GM19035 (cell line): Measurements from ENCODE around the gene AZU1.
"Not testable (repeated sequence)": the region's sequence is repeated elsewhere in the genome, so short reads cannot be mapped to it uniquely, and the experiment has no call there.

ENCODE experiments used
- ATAC-seq: cut with Tn5 transposase; IDR thresholded peaks from one replicate; pipeline ENCODE4 v1.9.1; 2021; ENCODE audit not compliant: unreplicated experiment

The AZU1 gene

DNA sequence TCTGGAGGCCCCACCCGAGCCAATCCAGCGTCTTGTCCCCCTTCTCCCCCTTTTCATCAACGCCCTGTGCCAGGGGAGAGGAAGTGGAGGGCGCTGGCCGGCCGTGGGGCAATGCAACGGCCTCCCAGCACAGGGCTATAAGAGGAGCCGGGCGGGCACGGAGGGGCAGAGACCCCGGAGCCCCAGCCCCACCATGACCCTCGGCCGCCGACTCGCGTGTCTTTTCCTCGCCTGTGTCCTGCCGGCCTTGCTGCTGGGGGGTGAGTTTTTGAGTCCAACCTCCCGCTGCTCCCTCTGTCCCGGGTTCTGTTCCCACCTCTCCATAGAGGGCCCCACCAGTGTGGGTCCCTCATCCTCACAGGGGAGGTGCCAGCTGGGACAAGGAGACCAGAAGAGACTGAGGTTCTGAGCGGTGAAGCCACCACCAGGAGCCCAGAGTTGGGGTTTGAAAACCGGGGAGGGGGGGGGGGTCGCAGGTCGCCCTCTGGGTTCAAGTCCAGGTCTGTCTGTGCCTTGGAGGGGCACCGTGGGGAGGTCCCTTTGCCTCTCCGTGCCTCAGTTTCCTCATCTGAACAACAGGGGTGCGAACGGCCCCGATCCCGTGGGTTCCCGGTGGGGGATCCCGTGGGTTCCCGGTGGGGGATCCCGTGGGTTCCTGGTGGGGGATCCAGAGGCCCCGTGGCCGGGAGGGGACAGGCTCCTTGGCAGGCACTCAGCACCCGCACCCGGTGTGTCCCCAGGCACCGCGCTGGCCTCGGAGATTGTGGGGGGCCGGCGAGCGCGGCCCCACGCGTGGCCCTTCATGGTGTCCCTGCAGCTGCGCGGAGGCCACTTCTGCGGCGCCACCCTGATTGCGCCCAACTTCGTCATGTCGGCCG lies 24.7 kb downstream of the AZU1 start, which contains the start of gene ELANE:
TSS of gene ELANE (plus strand) at position 168 of the 878 bp plus-strand sequence. CDS start at position 194, 26 bp downstream.
- no peak for ATAC-seq

DNA sequence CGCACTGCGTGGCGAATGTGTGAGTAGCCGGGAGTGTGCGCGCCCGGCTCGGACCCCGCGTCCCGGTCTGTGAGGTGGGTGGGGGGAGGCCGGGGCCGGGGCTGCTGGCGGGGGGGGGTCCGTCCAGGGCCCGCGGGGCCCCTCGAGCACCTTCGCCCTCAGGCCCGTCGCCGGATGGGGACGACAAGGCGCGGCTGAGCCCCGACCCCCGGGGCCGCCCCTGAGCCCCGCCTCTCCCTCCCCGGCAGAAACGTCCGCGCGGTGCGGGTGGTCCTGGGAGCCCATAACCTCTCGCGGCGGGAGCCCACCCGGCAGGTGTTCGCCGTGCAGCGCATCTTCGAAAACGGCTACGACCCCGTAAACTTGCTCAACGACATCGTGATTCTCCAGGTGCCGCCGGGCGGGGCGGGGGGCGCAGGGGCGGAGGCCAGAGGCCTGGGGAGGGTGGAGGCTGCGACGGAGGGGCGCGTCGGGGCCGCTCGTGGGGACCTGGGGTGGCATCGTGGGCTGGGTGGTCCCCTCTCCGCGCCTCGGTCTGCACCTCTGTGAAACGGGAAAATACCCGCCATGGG lies 25.5 kb downstream of the AZU1 start:
- no peak for ATAC-seq

DNA sequence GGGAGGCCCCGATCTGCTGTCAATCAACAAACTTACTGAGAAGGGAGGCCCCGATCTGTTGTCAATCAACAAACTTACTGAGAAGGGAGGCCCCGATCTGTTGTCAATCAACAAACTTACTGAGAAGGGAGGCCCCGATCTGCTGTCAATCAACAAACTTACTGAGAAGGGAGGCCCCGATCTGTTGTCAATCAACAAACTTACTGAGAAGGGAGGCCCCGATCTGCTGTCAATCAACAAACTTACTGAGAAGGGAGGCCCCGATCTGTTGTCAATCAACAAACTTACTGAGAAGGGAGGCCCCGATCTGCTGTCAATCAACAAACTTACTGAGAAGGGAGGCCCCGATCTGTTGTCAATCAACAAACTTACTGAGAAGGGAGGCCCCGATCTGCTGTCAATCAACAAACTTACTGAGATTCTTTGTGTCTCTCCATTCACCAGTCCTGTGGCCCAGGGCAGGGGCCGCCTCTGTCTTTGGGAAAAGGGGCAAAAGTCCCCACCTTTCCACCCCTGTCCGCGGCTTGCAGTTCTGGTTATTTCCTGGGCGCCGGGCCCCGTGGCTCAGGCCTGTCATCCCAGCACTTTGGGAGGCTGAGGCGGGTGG lies 26.1 kb downstream of the AZU1 start:
- ATAC-seq: not testable (repeated sequence)

DNA sequence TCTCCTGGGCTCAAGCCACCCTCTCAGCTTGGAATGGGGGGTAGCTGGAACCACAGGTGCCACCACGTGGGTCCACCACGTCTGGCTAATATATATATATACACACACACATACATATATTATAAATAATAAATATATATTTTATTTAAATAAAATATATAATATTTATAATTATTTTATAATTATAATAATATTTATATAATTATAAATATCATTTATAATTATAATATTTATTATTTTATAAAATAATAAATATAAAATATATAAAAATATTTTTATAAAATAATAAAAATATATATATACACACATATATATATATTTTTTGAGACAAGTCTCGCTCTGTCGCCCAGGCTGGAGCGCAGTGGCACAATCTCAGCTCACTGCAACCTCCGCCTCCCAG lies 26.9 kb downstream of the AZU1 start:
- ATAC-seq: no peak

DNA sequence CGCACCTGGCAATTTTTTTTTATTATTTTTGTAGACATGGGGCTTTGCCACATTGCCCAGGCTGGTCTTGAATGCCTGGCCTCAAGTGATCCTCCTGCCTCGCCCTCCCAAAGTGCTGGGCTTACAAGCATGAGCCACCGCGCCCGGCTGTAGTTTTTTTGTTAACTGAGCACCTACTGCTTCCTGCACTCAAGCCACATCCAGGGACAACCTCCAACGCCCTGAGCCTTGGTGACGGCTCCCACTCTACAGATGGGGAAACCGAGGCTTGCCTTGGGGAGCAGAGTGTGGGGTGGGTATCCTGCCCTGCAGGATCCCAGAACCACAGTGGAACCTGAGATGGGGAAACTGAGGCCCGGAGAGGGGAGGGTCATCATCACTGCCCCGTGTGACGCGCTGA lies 27.5 kb downstream of the AZU1 start:
- ATAC-seq: no peak

DNA sequence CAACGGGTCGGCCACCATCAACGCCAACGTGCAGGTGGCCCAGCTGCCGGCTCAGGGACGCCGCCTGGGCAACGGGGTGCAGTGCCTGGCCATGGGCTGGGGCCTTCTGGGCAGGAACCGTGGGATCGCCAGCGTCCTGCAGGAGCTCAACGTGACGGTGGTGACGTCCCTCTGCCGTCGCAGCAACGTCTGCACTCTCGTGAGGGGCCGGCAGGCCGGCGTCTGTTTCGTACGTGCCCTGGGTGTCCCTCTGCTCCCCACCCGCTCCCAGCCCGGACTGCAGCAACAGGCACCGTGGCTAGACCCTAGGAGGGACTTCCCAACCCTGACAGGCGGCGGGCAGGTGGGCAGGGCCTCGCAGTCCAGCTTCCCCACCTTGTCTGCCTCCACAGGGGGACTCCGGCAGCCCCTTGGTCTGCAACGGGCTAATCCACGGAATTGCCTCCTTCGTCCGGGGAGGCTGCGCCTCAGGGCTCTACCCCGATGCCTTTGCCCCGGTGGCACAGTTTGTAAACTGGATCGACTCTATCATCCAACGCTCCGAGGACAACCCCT lies 28.0 kb downstream of the AZU1 start:
- ATAC-seq: no peak

DNA sequence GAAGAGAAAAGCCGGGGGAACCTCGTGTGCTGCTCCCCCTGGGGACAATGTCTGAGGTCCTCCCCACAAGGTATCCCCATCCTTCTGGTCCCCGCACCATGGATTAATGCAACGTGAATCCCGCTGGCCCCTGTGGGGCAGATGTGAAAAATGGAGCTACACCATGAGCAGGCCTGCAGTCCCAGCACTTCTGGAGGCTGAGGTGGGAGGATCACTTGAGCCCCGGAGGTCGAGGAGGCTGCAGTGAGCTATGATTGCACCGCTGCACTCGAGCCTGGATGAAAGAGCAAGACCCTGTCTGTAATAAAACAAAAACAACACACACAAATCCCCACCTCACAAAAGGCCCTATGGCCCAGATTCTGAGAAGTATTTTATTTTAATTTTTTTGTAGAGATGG lies 30.6 kb downstream of the AZU1 start:
- ATAC-seq: no peak

DNA sequence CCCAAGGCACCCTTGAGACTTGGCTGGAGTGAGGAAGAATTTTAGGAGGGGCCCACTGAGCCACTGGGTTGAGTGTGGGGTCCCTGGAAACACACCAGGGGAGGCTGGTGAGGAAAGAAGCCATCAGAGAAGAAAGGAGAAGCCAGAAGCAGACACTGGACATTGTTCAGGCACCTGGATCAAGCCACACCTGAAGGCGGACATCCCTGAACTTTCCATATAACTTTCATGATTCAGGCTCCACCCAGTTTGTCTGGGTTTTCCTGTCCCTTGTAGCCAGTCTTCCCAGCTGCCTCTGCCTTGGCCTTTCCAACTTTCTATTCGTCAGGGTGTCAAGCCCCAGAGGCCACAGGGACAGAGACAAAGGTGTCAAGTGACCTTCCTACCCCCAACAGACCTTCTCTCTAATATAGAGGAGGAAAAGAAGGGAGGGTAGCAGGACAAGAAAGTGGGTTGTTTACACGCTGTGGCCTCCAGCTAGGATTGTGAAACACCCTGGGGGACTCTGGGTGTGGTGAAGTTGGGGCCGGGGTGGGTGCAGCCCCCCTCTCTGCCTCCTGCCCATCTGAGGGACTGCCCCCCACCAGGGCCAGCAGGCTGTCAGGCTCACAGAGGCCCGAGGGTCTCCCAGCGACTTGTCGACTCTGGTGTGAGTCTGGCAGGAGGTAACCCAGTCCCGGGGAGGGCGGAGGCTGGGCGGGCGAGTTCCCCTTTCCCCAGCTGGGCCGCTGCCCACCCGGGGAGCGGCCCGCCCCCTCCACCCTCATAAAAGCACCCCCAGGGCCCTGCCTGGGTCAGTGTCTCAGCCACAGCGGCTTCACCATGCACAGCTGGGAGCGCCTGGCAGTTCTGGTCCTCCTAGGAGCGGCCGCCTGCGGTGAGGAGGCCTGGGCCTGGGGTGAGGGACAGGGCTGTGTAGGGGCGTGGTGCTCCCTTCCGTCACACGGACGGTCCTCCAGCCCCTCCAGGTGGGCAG lies 31.5 kb downstream of the AZU1 start, which contains the start of gene CFD:
TSS of gene CFD (plus strand) at position 797 of the 976 bp plus-strand sequence. CDS start at position 823, 26 bp downstream.
- ATAC-seq: no peak

DNA sequence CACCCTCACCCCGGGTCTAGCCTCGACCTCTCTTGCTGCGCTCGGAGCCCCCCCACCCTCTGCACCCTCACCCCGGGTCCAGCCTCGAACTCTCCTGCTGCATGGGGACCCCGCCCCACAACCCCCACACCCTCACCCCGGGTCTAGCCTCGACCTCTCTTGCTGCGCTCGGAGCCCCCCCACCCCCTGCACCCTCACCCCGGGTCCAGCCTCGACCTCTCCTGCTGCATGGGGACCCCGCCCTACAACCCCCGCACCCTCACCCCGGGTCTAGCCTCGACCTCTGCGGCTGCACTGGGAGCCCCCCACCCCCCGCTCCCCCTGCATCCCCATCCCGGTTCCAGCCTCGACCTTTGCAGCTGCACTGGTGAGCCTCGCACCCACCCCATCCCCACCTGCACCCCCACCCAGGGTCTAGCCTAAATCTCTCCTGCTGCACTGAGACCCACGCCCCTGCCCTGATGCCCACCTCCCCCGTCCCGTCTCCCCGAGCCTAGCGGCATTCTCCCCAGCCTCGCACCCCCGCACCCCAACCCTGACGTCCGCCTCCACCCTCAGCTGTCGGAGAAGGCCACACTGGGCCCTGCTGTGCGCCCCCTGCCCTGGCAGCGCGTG lies 33.6 kb downstream of the AZU1 start:
- ATAC-seq: no peak

DNA sequence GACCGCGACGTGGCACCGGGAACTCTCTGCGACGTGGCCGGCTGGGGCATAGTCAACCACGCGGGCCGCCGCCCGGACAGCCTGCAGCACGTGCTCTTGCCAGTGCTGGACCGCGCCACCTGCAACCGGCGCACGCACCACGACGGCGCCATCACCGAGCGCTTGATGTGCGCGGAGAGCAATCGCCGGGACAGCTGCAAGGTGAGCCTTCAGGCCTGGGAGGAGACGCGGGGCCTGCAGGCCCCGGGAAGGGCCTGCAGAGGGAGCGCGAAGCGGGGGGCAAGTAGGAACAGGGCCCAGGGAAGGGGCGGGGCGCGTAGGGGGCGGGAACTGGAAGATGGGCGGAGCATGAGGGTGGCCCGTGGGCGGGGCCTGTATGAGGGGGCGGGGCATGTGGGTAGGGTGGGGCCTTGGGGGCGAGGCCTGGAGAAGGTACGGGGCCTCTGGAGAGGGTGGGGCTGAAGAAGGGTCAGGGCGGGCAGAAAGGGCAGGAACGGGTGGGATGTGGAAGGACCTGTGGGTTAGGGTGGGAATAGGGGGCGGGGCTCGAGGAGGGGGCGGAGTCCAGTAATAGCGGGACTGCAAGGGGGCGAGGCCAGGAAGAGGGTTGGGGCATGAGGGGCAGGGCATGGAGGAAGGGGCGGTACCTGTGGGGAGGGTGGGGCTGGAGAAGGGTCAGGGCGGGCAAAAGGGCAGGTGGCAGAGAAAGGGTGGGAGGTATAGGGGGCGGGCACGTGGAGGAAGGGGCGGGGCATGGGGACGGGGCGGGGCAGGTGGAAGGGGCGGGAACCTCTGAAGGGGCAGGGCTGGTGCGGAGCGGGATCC lies 34.3 kb downstream of the AZU1 start:
- ATAC-seq: no peak

DNA sequence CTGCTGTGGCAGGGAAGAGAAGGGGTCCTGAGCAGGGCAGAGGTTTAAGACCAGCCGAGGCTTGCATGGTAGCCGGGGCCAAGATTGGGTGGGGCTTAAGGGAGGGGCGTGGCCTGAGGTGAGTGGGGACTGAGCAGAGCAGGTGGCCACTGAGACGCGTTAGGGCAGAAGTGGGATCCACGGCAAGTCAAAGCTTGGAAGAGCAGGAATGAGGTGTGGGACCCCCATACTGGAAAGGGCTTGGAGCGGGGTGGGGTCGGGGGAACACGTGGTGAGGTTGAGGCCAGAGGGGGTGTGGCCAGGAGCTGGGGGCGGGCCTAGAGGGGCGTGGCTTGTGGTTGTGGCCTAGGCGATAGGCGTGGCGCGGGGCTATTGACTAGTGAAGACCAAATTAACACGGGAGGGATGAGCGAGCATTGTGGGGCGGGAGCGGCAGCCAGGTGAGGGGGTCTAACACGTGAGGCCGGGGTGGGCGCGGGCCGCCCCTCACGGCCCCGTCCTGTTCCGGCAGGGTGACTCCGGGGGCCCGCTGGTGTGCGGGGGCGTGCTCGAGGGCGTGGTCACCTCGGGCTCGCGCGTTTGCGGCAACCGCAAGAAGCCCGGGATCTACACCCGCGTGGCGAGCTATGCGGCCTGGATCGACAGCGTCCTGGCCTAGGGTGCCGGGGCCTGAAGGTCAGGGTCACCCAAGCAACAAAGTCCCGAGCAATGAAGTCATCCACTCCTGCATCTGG lies 35.1 kb downstream of the AZU1 start:
- ATAC-seq: no peak

DNA sequence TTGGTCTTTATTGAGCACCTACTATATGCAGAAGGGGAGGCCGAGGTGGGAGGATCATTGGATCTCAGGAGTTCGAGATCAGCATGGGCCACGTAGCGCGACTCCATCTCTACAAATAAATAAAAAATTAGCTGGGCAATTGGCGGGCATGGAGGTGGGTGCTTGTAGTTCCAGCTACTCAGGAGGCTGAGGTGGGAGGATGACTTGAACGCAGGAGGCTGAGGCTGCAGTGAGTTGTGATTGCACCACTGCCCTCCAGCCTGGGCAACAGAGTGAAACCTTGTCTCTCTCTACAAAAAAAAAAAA lies 35.6 kb downstream of the AZU1 start:
- ATAC-seq: no peak

DNA sequence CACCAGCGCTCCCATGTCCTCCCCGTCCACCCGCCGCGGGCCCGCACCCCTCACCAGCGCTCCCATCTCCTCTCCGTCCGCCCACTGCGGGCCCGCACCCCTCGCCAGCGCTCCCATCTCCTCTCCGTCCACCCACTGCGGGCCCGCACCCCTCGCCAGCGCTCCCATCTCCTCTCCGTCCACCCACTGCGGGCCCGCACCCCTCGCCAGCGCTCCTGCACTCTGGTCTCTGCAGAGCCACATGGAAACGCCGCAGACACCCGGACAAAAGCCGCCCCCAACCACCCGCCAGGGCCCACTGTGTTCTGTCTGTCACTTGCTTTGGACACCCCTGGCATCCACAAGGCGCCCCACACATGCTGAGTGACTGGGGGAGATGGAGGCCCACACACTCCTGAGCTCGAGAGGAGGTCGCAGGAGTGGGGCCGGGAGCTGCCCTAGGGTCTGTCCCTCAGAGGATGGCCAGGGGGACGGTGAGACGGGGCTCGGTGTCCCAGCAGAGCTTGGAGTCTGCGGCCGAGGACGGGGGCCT lies 39.2 kb downstream of the AZU1 start:
- no peak for ATAC-seq

DNA sequence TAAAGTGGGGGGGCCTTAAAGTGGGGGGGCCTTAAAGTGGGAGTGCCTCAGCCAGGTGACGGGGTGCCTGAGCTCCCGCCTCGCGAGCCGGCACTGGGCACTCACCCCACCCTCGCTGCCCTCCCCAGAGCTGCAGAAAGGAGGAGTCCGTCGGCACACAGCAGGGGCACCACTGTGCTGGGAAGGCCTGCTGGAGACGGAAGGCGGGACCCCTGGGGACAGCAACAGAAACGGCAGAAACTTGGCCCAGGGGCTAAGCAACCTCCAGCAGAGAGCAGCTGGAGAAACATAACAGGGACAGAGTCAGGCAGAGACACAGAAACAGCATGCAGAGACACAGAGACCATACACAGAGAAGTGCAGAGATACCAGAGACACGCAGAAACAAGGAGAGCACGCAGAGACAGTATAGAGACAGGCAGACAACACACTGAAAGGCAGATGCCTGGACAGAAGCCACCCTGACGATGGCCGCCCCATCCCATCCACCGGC lies 39.7 kb downstream of the AZU1 start:
- ATAC-seq: no peak

DNA sequence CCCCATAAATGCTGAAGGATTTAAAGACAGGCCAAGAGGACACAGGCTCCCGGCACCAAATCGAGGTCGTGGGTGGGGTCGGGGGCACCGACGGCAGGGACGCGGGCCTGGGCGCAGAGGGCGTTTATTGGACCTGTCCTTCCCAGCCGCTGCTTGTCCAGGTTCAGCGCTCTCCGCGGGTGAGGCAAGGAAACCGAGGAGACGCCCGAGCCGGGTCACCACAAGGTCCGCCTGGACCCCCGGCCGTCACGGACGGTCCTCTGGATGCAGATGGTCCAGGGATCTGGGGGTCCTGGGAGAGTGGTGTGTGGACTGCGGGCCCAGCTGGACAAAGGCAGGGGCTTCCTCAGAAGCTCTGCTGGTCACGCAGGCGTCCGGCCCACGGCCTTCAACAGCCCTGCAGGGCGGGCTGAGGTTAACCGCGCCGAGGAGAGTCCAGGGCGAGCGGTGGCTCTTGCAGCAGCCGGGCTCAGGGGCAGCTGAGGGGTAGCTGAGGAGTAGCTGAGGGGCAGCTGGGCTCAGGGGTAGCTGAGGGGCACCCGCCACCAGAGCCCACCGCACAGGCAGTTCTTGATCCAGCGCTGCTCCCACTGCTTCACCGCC lies 40.3 kb downstream of the AZU1 start:
- no peak for ATAC-seq

DNA sequence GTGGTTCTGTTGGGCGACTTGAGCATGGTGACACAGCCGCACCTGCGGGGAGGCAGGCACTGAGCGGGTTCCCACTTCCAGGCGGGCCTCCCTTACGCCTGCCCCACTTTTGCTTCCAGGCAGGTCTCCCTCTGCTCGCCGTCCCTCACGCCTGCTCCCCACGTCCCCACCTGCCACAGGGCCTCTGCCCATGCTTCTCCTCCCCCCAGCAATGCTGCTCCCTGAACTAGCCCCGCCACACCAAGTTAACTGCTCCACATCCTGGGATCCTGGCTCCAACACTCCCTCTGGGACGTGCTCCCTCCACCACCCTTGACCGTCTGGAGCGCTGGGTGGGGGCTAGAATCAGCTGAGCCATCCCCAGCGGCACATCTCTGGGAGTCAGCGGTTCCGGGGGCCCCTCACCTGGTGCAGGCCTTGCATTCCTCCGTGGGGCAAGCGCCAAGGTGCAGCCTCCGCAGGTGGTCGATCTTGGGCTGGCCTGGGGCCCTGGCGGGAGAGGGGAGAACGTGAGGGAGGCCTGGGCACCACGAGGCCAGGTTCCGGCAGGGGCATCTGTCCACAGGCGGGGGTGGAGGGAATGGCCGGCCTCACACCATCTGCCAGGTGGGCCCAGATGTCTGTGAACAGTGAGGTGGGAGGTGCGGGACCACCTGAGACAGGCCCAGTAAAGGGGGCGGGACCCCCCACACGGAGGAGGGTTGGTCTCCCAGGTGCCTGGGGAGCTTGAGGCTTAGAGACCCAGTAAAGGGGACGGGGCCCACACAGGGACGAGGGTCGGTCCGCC lies 41.0 kb downstream of the AZU1 start:
- ATAC-seq: no peak
